C1 segment of cervical spinal cord (tissue), 14 donors: Measurements from ENCODE around the gene THRSP.

ENCODE experiments used
- DNase-seq, 14 donors: peaks; one replicate each; lab custom pipeline; 2025; lab: John Stamatoyannopoulos, UW

Gene THRSP

DNA sequence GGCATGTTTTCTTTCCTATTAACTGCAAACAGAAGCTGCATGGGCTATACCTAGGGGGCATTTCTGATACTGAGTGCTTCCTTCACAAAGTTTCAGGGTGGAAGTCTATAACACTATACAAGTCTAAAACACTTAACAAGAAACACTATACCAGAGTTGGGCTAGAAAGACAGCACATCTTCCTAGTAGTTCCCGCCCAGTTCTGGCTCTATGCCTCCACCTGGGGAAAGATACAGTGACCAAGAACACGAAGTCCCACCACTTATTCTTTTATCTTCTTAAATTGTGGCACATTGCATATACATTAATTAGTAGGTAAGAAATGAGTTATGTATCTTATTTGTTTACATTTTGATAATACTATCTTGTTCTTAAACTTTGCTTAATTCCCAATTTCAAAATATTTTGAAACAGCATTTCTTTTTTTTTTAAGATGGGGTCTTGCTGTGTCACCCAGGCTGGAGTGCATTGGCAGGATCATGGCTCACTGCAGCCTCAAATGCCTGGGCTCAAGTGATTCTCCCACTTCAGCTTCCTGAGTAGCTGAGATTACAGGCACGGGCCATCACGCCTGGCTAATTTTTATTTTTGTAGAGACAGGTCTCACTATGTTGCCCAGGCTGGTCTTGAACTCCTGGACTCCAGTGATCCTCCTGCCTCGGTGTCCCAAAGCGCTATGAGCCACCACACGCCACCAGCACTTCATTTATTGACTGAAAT lies 34.2 kb downstream of the THRSP start:
- no peak for DNase-seq

DNA sequence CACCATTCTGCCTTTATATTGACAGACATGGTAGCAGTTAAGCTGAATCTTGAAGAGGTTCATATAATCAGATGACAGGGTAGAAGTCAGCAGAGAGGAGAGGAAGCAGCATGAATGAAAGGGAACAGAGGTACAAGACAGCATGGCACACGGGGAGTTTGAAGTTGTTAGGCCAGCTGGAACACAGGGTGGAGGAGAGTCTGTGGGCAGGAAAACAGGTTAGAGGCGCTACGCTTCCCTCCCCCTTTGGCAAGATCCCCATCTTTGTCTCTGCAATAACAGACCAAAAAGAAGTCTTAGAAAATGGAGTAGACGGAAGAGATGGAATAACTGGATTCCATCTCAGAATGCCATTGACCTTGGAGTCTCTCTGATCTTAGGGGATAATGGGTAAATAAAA lies 36.0 kb downstream of the THRSP start:
- peak in 1 of 14 donors; percentile 65 for DNase-seq

DNA sequence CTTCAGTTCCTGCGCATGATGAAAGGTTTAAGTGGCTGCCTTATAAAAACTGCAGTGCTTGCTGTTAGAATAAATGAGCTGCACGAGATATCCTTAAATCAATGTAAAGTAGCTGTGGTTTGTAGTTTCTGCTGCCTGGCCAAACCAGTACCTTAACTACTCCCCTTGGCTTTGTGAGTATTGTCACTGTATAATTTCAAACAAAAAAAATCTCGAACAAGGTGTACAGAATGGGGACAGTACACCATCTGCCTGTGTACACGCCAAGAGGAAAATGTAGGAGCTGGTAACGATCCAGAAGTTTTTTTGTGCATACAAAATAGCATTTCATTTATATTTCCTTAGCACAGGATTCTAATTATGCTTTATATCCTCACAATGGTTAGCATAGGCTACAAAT lies 36.6 kb downstream of the THRSP start:
- peak in 1 of 14 donors; percentile 87 for DNase-seq

DNA sequence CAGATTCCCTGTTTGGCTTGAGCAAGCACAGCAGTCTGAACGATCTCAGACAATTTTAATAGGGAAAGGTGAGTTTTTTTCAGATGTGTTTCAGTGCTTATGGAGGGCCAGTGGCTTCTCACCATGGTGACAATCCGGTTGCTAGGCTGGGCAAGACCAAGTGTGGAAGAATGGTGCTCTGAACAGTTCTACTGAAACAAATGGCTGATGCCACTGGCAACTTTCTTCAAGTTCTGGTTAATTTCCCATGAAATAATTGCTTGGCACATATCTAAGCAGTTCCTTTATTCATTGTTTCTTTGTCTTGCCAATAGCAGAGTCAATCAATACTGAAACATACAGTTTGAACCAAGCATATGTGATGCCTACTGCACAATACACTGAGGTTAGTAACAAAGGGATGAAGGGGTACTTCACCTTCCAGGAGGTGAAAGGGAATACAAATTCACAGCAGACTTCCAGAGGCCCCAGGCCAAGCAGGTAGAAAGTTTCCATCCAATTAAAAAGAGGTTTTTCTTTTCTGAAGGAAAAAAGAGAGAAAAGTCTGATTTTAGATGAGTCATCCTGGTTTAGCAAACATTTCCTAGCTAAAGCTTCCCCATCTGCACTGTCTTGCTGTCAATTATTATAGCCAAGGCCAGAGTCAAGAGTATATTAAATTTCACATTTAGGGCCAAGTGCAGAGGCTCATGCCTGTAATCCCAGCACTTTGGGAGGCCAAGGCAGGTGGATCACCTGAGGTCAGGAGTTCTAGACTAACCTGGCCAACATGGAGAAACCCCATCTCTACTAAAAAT lies 37.2 kb downstream of the THRSP start:
- peak in 5 of 14 donors; percentile 1 to 87 (median 6) for DNase-seq

DNA sequence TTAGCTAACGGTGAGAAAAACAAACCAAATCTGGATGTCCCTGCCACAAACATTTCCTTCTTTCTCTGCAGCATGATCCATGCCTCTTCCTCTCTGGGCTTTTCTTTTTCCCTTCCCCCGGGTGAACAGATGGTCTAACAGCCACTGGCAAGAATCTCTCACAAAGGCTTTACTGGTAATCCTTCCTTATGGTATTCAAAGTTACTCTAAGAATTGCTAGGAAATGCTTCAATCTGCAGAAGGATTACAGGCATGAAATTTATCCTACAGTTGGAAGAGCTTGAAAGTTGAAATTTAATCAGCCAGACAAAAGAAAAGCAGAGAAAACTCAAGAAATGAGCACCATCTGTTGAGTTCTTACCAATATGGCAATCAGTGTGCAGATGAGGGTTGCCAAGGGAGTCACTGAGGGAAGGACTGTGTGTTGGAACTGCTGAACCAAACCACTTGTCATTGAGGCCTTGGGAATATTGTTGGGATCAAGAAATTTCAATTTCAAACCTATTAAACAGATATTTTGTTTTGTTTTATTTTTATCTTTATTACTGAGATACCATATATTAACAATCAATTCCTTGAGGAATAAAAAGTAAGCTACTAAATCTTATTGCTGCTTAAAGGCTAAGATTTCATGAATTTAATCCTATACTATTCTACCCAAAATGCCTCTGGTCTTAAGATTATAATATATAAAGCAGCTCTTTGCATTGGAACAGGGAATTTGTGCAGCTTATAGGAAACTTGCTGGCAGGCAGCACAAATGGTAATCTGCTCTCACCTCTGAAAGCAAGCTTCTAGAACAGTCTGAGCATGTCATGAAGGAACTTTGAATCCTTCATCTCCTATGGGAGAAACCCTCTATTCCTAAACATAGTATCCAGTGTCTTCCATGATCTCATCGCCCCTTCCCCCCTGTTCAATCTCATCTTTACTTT lies 45.7 kb downstream of the THRSP start:
- peak in 1 of 14 donors; percentile 83 for DNase-seq

DNA sequence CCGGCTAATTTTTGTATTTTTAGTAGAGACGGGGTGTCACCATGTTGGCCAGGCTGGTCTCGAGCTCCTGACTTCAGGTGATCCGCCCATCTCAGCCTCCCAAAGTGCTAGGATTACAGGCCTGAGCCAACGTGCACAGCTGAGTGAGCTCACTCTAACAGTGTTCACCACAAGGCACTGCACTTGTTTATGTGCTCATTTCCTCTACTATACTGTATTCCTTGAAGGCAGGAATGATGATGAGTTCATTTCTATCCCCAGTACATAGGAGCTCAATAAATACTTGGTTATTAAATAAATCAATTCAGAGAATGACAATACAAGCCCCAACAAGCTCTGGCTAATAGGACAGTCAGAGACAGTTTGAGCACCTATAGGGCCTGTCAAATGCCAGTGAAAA lies 46.7 kb downstream of the THRSP start:
- DNase-seq = no peak

DNA sequence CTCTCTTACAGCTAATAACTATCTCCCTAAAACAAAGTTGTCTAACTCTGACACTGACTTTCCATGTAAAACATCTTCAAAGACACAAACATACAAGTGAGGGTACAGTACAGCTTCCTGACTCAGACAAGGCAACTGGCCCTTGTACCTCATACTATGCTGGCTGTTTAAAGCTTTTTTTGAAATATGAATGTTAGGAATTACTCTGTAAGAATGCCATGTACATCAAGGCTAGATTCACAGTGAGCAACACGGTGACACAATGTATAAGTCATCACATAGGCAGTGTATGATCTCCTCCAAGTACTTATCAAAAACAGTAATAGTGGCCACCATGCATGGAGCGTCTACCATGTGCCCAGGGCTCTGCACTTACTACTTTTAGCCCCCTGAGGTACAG lies 47.2 kb downstream of the THRSP start:
- DNase-seq = no peak

DNA sequence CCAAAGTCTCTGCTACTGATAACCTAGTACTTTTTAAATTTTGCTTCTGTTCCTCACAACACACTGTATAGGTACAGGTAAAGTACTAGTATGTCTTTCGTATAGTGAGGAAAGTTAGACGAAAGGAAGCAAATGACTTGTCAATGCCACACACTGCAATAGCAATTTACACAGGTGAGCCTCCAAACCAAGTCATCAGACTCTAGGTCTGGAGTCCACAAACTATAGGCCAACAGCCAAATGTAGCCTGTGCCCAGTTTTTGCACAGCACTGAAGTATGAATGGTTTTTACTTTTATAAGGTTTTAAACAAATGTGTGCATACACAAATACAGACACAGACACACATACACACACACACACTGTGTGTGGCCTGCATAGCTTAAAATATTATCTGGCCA lies 47.6 kb downstream of the THRSP start:
- no peak for DNase-seq

DNA sequence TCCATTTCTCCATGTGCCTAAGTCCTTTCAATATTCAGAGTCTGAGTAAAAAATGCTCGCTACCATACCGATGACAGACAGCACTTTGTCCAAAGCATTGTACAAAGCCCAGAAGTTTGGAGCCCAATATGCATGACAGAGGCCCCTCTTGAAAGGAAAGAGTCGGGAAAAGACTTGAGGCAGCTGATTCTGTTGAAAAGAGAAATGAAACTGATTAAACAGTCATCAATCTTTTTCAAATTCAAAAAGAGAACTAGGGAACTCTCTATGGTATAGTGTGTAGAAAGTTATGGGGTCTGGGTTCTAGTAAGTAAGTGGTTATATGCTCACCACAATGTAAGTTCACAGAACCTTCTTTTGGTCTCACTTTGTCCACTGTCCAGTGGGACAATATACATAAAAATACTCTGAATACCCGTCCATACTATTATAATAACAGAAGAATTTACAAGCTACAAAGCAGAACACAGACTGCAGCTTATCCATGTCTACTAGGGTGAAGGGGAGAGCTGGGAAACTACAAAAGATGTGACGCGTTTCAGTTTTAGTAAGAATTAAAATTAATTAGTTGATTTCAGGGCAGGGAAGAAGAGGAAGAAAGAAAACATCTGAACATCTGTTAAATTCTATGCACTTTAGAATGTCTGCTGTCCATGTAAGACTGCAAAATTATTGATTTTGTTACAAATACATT lies 49.1 kb downstream of the THRSP start:
- no peak for DNase-seq
